Measurements from ENCODE around the gene RTBDN.
A peak's percentile ranks its signal among the peaks of the same experiment; 100 is the strongest.

The RTBDN gene

DNA sequence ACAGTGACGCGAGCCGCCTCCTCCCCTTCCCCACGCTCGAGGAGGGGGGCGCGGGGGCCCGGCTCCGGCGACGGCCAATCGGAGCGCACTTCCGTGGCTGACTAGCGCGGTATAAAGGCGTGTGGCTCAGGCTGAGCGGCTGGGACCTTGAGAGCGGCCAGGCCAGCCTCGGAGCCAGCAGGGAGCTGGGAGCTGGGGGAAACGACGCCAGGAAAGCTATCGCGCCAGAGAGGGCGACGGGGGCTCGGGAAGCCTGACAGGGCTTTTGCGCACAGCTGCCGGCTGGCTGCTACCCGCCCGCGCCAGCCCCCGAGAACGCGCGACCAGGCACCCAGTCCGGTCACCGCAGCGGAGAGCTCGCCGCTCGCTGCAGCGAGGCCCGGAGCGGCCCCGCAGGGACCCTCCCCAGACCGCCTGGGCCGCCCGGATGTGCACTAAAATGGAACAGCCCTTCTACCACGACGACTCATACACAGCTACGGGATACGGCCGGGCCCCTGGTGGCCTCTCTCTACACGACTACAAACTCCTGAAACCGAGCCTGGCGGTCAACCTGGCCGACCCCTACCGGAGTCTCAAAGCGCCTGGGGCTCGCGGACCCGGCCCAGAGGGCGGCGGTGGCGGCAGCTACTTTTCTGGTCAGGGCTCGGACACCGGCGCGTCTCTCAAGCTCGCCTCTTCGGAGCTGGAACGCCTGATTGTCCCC lies 42.9 kb downstream of the RTBDN start, which contains the start of gene JUNB:
Gene JUNB (plus strand): TSS at position 142 of the 706 bp plus-strand sequence. CDS start 286 bp downstream, at position 428.
- peak; percentile 95 for DNase-seq

GRCh38 chr19:12790628-12791344 lies 43.6 kb downstream of the RTBDN start:
- DNase-seq, result no peak

DNA sequence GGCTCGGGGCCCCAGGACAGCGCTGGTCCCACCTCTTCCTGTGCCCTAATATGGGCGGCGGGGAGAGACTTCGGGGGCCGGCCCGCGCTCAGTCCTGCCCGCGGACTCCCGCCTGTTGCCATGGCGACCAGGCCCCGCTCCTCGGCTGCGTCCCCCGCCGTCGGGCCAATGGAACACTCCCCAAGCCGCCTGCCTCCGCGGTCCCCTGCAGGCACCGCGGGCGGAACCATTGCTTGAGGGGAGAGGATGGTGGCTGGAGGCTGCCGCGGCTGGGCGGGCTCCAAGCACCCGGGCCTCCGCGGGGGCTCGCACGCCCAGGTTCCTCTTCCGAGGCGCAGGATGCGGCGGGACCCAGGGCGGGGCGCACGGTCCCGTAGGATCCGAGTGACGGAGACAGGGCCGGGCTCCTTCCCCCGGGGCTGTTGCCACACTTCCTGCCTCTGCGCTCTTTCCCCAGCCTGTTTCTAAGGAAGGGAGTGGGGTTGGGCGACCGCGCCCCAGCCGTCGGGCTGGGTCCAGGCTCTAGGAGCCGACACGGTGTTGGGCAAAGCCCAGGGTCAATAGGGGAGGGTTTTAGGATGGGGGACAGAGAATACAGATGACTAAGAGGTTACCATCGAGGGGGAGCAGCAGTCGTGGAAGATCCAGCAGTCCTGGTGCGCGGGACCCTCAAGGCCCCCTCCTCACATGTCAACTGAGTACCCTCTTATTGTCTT lies 44.3 kb downstream of the RTBDN start:
- DNase-seq, result peak; percentile 67

DNA sequence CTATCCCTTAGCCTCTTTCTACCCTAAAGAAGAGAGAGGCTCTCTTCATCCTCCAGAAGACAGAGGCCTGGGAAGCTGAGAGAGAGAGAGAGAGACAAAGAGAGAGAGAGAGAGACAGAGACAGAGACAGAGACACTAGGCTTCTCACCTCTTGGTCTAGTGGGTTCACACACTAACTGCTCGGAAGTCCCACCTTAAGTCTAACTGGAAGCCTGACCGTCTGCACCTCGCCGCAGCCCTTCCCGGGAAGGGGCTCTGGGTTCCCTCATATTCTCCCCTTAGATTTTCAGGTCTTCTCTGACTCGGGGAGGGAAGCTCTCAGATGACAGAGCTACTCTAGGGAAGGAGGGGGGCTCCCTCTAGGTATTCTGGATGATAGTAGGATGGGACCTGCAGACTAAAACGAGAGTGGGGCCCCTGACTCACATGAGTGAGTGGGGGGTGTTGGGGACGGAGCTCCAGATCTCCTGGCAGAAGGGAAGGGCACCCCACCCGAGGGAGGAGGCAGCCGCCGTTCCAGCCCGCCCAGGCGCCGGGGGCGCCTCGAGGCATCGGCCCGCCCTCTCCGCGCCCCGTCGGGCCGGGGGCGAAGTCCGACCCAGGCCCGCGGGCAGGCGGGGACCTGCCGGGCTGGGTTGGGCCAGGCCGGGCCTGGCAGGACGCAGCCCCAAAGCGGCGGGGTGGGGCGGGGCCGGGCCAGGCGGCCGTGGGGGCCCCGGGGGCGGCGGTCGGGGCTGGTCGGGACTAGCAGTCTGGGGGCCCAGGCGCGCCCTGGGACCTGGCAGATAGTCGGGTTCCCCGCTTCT lies 45.1 kb downstream of the RTBDN start:
- DNase-seq, result no peak

DNA sequence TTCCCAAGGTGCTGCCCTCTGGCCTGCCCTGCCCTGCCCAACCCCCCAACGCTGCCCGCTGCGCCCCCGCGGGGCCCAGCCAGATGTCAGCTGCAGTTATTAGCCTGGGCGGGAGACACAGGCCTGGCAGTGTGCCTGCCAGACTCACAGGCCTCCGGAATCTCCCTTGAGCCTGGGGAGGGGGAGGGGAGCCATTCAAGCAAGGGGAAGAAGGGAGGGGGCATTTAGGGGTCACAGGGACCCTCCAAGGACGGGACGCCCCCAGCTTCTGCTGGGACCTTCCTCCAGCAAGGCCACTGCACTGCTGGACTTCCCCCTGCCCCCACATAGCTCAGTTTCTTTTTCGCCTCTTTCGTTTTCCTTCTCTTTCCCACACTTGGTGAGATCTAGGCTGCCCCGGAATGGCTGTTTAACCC lies 45.7 kb downstream of the RTBDN start:
- no peak for DNase-seq

DNA sequence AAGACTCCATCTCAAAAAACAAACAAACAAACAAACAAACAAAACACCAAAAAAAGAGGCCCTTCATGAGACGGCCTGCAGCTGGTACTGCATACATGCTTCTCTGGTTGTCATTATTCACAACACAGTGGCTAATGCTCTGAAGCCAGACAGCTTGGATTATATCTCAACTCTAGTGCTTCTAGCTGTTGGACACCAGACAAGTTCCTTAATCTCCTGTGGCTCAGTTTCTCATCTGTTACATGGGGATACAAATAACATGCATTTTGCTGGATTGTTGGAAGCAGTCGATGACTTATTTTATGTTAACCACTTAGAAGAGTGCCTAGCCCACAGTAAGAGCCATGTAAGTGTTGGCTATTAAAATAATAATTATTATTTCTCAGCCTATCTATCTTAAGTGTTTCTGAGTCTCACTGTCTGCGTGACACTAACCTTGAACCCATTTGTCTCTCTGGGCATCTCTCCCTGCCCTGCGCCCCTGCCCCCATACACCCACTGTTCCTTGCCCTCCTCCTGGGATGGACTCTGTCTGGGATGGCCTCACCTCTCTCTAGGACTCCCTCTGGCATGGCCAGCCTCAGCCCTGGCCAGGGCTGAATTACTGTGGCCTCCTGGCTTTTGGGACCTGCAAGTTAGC lies 46.2 kb downstream of the RTBDN start:
- no peak for DNase-seq

DNA sequence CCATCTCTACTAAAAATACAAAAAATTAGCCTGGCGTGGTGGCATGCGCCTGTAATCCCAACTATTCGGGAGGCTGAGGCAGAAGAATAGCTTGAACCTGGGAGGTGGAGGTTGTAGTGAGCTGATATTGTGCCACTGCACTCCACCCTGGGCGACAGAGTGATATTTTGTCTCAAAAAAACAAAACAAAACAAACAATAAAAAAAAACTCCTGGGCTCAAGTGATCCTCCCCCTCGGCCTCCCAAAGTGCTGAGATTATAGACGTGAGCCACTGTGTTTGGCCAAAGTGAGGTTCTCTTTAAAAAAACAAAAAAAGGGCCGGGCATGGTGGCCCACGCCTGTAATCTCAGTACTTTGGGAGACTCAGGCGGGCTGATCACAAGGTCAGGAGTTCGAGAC lies 46.9 kb downstream of the RTBDN start:
- DNase-seq, result no peak

- no peak for DNase-seq
Observed at GRCh38 chr19:12786952-12787351, 47.4 kb downstream of the RTBDN start.

- no peak for DNase-seq
Observed at GRCh38 chr19:12786141-12786870, 48.1 kb downstream of the RTBDN start.

DNA sequence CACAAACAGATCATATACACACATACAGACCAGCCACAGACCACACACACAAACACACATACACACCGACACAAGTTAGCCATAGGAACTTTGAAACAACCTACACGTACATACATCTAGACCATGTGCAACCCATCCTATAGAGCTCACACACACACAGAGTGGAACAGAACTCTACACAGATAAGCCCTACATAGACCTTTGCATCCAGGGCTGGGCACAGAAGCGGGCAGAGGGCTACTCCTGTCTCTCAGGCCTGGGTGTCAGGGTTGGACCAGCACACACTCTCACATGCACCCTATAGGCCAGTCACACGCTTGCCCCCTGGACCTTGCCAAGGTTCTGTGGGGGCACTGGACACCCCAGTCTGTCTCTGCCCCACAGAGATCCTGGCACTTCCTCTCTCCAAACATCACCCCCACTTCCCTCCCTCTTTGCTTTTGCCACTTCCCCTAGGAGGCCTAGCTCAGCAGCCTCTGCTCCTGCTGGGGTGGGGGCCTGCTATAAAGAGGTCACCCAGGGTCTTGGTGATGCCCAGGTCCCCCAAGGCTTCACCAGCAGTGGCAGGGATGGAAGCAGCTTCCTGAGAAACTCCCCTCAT lies 48.8 kb downstream of the RTBDN start:
- DNase-seq, result no peak

DNA sequence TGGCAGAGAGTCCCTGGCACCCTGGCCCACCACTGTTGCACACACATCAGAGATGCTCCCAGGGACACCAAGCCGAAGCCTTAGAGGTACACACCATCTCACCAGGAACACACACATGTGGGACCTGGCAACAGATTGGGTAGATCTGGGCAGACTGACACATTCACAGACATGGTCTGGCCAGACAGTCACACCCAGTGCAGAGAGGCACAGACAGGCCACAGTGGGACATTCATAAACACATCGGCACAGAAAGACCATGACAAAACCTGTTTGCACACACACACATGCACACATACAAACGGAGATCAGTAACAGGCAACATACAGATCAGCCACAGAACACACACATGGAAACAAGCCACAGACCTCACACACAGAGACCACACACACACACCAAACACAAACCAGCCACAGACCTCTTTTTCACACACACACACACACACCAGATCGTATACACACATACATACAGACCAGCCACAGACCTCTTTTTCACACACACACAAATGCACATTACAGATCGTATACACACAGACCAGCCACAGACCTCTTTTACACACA lies 49.4 kb downstream of the RTBDN start:
- DNase-seq, result no peak

- DNase-seq, result no peak
Observed at GRCh38 chr19:12784394-12784870, 49.9 kb downstream of the RTBDN start.

DNA sequence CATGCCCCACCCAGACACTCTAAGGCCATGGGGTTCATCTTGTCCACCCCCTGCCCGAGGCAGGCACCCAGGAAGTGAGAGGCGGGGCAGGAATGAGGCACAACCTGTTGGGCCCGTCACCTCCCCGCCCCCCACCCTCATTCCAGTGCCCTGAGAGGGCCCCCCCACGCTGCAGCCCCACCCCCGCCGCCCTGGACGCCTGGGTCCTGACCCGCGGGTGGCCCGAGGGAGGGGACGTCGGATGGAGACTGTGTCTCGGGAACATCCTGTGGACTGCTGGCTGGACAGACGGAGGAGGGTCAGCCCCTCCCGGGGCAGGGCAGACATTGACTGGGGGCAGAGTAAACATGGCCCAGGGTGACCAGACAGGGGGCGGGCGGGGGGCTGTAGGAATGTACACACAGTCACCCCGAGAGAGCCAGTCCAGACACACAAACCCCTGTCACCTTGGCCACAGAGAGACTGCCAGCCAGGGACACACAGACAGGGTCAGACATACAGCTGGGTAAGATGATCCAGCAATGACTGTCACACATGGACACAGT lies 50.5 kb downstream of the RTBDN start:
- no peak for DNase-seq

- no peak for DNase-seq
Observed at GRCh38 chr19:12783291-12783848, 51.0 kb downstream of the RTBDN start.

GRCh38 chr19:12782424-12783290 lies 51.7 kb downstream of the RTBDN start:
- DNase-seq, result peak; percentile 88

GRCh38 chr19:12782174-12782423 lies 52.3 kb downstream of the RTBDN start:
- no peak for DNase-seq

DNA sequence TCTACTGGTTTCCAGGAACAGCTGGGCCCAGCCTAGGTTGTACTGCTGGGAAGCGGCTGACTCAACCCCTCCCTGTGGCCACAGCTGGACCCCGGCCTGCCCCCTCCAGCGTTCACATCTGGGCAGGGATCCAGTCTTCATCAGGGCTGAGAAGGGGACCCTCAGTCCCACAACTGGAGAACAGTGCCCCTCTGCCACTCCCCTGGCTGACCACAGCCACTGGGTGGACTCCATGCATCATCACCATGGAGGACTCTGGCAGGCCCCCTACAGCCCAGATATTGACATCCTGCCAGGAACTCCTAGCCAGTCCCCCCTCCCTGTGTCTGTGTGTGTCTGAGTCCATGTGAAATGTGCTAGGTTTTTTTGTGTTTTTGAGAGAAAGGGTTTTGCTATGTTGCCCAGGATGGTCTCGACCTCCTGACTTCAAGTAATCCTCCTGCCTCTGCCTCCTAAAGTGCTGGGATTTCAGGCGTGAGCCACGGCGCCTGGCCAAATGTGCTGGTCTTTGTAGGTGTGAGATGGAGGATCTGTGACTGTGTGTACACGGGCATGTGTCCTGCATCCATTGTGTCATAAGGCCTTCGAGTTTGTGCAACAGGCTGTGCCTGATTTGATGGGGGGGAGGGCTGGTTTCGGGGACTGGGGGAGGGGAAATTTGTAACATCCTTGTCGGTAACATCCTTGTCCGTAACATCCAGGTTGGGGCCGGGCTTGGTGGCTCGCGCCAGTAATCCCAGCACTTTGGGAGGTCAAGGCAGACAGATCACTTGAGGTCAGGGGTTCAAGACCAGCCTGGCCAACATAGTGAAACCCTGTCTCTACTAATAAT lies 55.0 kb downstream of the RTBDN start:
- no peak for DNase-seq

DNA sequence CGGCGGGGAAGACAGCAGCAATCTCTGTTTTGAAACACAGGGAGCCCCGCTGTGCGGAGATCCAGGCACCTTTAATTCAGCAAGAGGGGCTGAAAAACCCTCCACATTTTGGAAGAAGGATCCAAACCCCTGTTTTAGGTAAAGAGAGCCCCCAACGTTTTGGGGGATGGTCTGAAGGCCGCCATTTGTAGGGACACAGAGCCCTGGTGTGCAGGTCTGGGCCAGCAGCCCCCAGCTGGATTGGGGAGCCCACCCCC lies 55.5 kb downstream of the RTBDN start:
- DNase-seq, result no peak

Measured in activated T-cell treated with anti-CD3 and anti-CD28 coated beads for 4 hours (primary cell).